GM18498 (cell line): ENCODE measurements around the gene RABEP2.
"Not testable (repeated sequence)": the region's sequence is repeated elsewhere in the genome, so short reads cannot be mapped to it uniquely, and the experiment has no call there.

Experiments used
- ATAC-seq: cut with Tn5 transposase; IDR thresholded peaks from one replicate; pipeline ENCODE4 v1.9.1; 2021; ENCODE audit warnings: mild to moderate bottlenecking, moderate library complexity; ENCODE audit not compliant: unreplicated experiment

Gene RABEP2

GRCh38 chr16:28879841-28880588 is 45.0 kb downstream of the RABEP2 start:
- peak; percentile 93 for ATAC-seq

DNA sequence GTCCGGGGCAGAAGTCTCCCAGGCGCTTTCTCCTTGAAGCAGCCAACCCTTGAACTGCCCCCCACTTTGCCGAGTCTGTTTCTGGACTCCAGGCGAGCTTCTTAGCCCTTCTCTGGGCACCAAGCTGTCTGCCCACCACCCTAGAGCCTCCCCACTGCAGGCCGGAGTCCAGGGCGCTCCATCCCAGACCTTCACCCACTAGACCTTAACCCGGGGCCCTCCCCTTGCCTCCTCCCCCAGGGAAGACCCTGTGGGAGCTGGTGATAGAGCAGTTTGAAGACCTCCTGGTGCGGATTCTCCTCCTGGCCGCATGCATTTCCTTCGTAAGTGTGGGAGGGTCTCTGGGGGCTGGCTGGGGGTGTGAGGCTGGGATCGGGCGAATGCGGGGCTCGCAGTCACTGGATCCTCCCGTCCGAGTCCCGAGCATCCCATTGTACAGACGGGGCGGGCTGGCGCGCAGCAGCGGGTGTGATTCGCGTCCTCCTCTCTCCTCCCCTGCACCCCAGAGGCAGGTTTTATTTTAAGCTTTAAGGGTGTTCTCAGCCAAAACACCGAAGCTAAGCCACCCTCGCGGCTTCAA is 45.7 kb downstream of the RABEP2 start:
- ATAC-seq, result peak; percentile 33

- no peak for ATAC-seq
Observed at GRCh38 chr16:28878083-28878926, 46.7 kb downstream of the RABEP2 start, which contains the start of gene ATP2A1. ATP2A1 (plus strand) TSS chr16:28878488; CDS start chr16:28878672, 184 bp downstream.

DNA sequence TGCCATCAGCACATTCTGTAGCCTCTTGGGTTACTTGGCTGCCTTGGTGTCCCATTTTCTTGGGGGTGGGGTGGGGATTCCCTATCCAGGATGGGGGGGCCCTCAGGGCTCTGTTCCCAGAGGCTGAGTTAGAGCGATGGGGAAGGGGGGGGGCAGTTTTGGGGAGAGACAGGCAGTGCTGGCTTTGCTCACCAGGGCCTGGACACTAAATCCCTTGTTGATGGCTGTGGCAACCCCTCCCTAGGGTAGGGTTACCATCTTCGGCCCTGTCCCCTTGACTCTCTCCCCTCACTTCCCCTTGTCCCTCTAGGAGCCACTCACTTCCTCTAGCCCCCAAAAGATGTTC is 47.4 kb downstream of the RABEP2 start:
- no peak for ATAC-seq

- ATAC-seq, result no peak
Observed at GRCh38 chr16:28876973-28877654, 47.9 kb downstream of the RABEP2 start.

- ATAC-seq, result no peak
Observed at GRCh38 chr16:28876019-28876659, 48.9 kb downstream of the RABEP2 start.

- no peak for ATAC-seq
Observed at GRCh38 chr16:28875134-28876018, 49.7 kb downstream of the RABEP2 start.

DNA sequence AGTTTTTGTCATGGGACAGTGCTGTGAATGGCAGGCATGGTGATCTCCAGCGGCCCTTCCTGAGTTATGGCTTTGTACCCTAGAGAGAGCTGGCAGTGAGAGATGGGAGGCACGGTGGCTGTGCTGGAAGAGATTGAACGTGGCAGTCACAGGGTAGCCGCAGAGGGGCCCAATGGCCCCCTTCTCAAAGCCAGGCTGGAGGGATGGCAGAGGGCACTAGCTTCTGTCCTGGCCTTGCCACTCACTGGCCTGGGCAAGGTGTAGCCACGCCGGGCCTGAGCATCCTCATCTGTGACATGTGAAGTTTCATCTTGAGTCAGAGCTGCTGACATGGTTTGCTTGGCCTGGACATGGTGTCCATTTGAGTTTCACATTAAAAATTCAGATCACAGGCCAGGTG is 50.6 kb downstream of the RABEP2 start:
- ATAC-seq, result no peak

- ATAC-seq, result no peak
Observed at GRCh38 chr16:28873543-28874201, 51.4 kb downstream of the RABEP2 start.

DNA sequence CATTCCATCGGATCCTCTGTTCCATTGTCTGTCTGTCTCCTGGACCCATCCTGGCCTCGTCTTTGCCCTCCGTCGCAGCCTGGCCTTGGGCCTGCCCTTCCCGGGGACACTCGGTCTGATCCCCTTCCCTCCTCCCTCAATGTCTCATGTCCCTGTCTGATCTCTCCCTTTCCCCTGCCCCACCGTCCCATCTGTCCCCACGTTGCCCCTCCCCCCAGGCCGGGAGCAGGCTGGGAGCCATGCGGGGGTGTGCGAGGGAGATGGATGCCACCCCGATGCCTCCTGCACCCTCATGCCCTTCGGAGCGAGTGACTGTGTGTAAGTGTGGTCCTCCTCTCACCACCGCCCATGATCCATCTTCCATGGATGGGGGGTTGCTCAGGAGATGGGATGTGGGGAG is 52.1 kb downstream of the RABEP2 start:
- ATAC-seq, result no peak

- no peak for ATAC-seq
Observed at GRCh38 chr16:28869201-28869600, 55.8 kb downstream of the RABEP2 start.

- ATAC-seq, result not testable (repeated sequence)
Observed at GRCh38 chr16:28867646-28868045, 57.4 kb downstream of the RABEP2 start.

- no peak for ATAC-seq
Observed at GRCh38 chr16:28867241-28867640, 57.8 kb downstream of the RABEP2 start.

- ATAC-seq, result no peak
Observed at GRCh38 chr16:28866454-28866804, 58.6 kb downstream of the RABEP2 start.

DNA sequence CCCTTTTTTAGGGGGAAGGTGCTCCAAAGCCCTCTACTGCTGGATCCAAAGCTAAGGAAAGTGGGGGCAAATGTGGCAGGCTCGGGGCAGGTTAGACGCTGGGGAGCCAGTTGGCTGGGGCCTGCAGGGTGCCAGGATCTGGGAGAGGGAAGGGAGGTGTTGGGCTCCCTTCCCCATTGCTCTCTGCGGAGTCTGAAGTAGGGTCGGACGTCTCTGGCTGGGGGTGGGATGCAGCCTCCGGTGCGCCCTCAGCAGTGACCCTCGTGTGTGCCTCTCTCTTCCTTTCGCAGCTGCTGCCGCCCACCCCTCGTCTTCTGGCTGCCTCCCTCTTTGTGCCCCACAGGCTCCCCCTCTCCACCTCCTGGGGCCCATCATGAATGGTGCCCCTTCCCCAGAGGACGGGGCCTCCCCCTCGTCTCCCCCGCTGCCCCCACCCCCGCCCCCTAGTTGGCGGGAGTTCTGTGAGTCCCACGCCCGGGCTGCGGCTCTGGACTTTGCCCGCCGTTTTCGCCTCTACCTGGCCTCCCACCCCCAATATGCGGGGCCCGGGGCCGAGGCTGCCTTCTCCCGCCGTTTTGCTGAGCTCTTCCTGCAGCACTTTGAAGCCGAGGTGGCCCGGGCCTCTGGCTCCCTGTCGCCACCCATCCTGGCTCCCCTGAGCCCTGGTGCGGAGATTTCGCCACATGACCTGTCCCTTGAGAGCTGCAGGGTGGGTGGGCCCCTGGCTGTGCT is 59.1 kb downstream of the RABEP2 start:
- ATAC-seq, result no peak

DNA sequence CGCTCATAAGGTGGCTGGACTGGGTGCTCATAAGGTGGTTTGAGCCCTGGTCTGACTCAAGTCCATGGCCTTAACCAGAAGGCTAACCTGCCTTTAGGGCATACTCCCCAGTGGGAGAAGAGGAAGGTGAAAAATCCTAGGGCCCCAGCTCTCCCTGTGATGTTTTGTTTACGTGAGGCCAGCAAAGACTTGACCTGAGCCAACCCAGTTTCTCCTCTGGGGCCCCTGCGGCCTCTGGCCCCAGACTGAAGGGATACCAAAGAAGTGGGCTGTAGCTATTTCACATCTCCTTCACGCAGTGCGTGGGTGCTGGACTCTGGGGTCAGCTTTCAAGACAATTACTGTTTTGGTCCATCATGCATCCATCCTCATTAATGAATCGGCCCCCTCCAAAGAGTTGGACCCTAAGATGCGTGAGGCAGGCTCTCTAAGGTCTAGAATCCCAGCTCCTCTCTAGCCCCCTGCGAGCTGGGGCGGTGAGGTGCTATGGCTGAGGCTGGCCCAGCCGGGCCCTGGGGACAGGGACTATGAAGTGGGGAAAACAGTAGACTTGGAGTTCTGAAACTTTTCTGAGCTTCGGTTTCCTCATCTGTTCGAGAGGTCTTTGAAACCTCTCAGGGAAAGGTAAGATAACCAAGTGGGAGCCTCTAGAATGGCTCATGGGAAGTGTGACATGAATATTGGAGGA is 59.9 kb downstream of the RABEP2 start:
- no peak for ATAC-seq

DNA sequence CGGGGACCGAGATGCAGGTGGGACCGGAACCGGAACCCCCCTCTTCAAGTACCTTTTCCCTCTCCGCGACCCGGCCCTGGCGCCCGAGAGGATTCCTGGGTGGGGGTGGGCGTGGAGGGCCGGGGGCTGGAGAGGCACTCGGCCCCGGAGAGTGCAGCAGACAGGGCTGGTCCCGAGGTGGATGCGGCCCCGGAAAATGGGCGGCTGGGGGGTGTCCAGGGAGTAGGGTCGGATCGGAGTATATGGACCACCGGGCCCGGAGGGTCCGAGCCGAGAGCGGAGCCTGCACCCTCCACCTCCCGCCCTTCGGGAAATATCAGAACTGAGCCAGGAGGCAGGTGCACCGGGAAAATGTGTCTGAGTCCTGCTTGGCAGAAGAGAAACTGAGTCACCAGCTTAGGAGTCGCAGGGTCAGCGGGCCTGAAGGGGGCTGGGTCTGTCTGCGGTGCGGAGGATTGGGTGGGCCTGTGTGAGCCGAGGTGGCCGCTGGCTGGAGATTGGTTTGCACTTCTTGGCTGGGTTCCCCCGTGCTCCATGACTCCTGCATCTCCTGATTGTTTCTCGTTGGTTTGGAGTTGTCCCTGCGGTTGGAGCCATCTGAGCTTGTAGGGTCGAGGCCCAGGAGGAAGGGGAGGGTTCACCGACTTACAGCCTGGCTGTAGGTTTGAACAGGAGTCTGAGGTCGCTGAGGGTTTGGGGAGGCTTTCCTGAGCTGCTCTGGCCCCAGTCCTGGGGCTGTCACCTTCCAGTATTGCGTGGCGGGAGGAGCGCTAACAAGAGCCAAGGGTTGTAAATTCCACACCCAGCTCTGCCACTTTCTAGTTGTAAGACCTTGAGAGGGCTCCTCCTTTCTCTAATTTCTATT is 60.9 kb downstream of the RABEP2 start:
- no peak for ATAC-seq
